DMS 273 (cell line): ENCODE measurements around the gene PLA2G4F.

Experiments
- DNase-seq: peaks from one replicate; lab custom pipeline; 2025; ENCODE audit not compliant: unreplicated experiment; lab: John Stamatoyannopoulos, UW

PLA2G4F gene

GRCh38 chr15:42134617-42135245, 21.7 kb downstream of the PLA2G4F start:
- DNase-seq, result no peak

DNA sequence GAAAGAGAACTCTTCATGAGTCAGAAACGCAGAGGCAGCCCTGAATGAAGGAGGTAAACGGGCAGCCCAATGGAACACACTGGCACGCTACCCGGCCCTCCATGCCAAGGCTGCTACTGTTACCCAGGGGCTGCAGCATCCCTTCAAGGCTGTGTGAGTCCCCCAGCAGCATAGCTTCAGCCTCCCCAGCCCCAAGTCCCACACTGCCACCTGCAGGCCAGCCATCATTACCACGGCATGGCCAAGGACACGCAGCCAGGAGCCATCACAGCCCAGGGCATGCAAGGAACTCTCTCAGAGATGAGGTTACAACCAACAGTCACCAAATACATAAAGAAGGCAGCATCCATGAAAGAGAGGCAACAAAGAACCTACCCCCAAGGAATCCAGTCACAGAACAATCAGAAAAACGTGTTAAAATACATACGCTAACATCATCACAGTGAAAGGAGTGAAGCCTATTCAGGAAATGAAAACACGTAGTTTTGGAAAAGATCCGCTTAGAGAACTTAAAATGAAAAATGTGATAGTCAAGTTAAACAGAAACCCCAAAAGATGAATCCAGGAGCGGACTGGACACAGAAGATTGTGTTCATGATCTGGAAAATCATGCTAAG, 22.4 kb downstream of the PLA2G4F start:
- peak; percentile 69 for DNase-seq

GRCh38 chr15:42133356-42133755, 23.1 kb downstream of the PLA2G4F start:
- no peak for DNase-seq

DNA sequence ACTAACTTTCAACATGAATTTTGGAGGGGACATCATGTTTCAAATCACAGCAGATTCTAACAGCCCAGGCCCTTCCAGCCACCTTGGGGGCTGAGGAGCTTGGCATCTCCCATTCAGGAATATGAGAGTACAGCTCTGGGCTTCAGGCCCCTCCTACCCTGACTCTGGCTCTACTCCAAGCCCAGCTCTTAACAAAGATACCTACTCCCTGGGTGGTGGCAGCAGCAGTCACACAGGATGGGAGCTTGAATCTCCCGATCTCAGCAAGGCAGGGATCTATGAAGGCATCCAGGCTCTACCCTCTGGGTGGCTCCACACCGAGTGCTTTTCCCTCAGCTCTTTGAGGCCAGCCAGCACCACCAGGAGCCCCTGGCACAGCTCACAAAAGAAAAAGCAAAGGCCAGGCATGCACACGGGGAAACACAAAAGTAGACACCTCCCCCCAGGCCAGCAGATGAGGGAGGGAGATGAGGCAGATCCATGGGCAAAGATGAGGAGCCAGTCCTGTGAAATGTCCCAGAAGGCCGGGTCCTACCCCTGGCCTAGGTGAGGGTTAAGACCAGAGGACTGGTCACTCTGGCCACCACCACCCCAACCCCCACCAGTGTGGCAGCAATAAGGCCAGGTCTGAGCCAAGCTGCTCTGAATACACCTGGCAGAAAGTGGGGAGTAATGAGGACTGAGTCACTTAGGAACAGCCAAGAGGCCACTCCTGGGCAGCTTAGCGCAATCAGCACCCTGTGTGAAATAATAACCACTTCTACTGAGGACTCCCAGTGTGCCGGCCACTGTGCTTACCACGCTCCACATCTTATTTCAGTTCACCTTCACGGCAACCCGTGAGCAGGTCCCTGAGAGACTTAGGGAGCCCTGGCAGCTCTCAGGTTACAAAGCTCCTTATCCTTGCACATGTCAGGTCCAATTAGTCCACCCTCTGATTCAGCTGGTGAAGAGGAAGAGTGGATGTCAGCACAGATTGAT, 24.3 kb downstream of the PLA2G4F start:
- peak; percentile 55 for DNase-seq

GRCh38 chr15:42131006-42131405, 25.4 kb downstream of the PLA2G4F start:
- no peak for DNase-seq

GRCh38 chr15:42130246-42130986, 26.0 kb downstream of the PLA2G4F start:
- DNase-seq, result no peak

DNA sequence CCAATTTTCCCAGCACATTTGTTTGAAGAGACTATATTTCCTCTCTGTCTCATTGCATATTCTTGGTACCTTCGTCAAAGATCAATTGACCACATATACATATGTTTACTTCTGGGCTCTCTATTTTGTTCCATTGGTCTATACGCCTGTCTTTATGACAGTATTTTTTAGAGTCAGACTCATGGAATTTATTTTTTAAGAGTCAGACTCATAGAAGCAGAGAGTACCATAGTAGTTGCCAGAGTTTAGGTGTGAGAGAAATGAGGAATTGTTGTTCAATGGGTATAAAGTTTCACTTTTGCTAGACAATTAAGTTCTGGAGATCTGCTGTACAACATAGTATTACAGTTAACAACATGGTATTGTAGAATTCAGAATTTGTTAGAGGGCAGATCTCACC, 27.1 kb downstream of the PLA2G4F start:
- DNase-seq, result no peak

GRCh38 chr15:42128476-42128875, 28.0 kb downstream of the PLA2G4F start:
- DNase-seq, result no peak

- DNase-seq, result no peak
These were observed 32.9 kb downstream of the PLA2G4F start for GRCh38 chr15:42123546-42123945.

- no peak for DNase-seq
These were observed 34.8 kb downstream of the PLA2G4F start for GRCh38 chr15:42121682-42122081.

DNA sequence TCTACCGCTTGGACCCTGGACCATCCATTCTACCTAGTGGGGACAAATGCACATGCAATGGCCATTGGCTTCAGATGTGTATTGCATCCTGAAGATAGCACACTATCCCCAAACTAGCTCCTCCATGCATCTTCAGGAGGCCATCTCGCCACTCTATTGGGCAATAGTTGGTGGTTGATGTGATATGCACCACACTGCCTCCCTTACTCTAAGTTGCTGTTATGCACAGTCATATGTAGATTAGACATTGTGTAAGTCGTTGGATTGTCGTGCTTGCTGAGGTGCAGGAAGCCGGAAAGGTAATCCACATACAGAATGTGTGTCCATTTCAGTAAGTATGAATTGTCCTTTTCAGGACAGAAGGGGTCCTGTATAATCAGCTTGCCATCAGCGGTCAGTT, 35.4 kb downstream of the PLA2G4F start:
- no peak for DNase-seq

DNA sequence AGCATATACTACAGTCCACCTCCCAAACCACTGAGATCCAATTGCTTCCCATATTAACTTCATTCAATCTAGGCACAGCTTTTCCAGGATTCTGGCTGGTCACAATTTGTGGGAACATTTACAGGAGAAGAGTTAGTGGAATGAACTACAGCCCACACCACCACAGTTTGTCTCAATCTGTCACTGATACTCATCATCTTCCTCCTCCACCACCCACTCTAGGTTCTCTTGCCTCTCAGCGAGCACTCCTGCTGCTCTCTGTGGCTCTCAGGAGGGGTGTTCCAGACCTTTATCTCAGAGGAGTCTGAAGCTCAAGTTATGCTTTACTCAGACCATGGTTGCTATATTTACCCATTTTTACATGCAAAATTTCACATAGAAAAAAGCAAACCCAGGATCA, 36.2 kb downstream of the PLA2G4F start:
- no peak for DNase-seq

- no peak for DNase-seq
These were observed 37.0 kb downstream of the PLA2G4F start for GRCh38 chr15:42119446-42119760.

GRCh38 chr15:42118650-42119445, 37.6 kb downstream of the PLA2G4F start:
- no peak for DNase-seq

- DNase-seq, result no peak
These were observed 44.5 kb downstream of the PLA2G4F start for GRCh38 chr15:42111924-42112323.

DNA sequence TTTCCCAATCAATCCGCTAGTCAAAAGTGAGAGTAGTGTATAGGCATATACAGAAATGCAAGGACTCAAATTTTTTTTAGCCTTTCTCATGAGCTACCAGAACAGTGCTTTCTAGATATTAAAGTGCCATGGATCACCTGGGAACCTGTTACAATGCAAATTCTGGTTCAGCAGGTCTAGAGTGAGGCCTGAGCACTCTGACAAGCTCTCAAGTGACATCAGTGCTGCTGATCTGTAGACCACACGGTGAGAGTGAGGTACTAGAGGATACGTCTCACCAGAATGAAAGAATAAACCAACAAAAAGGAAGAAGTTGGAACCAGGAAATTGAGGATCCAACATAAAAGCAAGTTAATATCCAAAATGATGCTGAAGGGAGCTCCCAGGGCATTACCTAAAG, 46.1 kb downstream of the PLA2G4F start:
- DNase-seq, result no peak

DNA sequence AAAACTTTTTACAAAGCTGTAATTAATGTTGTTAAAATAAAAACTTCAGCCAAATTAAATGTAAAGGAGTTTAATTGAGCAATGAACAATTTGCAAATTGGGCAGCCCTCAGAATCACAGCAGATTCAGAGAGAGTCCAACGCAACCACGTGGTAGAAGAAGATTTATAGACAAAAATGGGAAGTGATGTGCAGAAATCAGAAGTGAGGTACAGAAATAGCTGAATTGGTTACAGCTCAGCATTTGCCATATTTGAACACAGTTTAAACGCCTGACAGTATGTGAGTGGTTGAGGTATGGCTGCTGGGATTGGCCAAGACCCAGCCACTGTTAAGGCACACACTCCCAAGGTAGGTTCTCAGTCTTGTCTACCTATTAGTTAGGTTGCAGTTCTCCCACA, 47.6 kb downstream of the PLA2G4F start:
- no peak for DNase-seq

- no peak for DNase-seq
These were observed 48.2 kb downstream of the PLA2G4F start for GRCh38 chr15:42108189-42108588.

DNA sequence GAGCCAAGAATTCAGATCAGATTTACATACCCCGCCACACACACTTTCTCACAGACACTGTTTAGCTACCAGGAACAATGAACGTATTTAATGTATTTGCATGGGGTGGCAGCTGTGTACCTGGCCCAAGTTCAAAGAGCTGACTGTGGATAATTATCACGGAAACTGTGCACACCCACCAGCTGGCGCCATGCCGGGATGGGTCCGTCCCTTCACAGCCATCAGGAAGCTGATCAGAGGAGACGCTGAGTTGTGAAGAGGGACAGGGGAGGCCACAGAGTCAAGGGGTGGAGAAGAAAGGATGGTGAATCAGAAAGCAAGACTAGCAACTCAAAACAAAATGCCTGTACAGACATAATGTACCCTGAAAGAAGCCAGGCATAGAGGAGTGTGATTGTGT, 49.0 kb downstream of the PLA2G4F start:
- peak; percentile 71 for DNase-seq

DNA sequence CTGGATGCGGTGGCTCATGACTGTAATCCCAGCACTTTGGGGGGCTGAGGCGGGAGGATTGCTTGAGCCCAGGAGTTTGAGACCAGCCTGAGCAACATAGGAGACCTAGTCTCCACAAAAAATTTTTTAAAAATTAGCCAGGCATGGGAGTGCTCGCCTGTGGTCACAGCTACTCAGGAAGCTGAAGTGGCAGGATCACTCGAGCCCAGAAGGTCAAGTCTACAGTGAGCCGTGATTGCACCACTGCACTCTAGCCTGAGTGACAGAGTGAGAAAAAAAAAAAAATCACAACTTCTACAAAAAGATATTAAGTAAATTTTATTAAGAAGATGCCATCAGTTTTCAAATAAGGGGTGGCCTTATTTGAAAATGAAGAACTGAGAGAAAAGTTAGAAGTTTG, 50.1 kb downstream of the PLA2G4F start:
- no peak for DNase-seq
